Astrocyte (in vitro differentiated cells and primary cell): Measurements from ENCODE around the gene ADIG. TPM values are rescaled to one million over a fixed set of nuclear protein-coding genes. Genes with fewer than 3 reads are reported as not detected.
A peak's percentile ranks its signal among the peaks of the same experiment; 100 is the strongest.

Experiments used
- DNase-seq: peaks from one replicate; pipeline ENCODE4 v3.0.0-alpha.2; 2010; ENCODE audit warnings: low read depth
- FAIRE-seq: peaks from 2 replicates; lab custom pipeline; 2011; peaks lifted over from hg19 to GRCh38; lab: Jason Lieb, UNC
- H2AFZ ChIP-seq: 2 replicates; pipeline ENCODE4 v1.6.0; 2012; ENCODE audit warnings: low read depth, low read length, inconsistent platforms
- H3K27ac ChIP-seq: 2 replicates; pipeline ENCODE4 v1.5.1; 2011; ENCODE audit warnings: low read depth, low read length, inconsistent platforms
- H3K27me3 ChIP-seq: 2 replicates; pipeline ENCODE4 v1.6.0; 2011; ENCODE audit warnings: low read length, inconsistent platforms; ENCODE audit not compliant: insufficient read depth
- H3K36me3 ChIP-seq: 2 replicates; pipeline ENCODE4 v1.5.1; 2011; ENCODE audit warnings: low read length, inconsistent platforms; ENCODE audit not compliant: insufficient read depth
- H3K4me1 ChIP-seq: 2 replicates; pipeline ENCODE4 v1.5.1; 2011; ENCODE audit warnings: low read length, inconsistent platforms; ENCODE audit not compliant: insufficient read depth
- H3K4me2 ChIP-seq: 2 replicates; pipeline ENCODE4 v1.6.0; 2012; ENCODE audit warnings: low read length, inconsistent platforms
- H3K4me3 ChIP-seq: 2 replicates; pipeline ENCODE4 v1.5.1; 2011; ENCODE audit warnings: low read depth, mild to moderate bottlenecking, low read length, inconsistent platforms; ENCODE audit not compliant: insufficient read depth
- H3K79me2 ChIP-seq: 2 replicates; pipeline ENCODE4 v1.6.0; 2012; ENCODE audit warnings: mild to moderate bottlenecking, low read length, inconsistent platforms; ENCODE audit not compliant: insufficient read depth
- H3K9ac ChIP-seq: 2 replicates; pipeline ENCODE4 v1.6.0; 2012; ENCODE audit warnings: mild to moderate bottlenecking, low read length, inconsistent platforms
- H3K9me3 ChIP-seq: 2 replicates; pipeline ENCODE4 v1.5.1; 2012; ENCODE audit warnings: low read depth, mild to moderate bottlenecking, low read length, inconsistent platforms; ENCODE audit not compliant: insufficient read depth
- H4K20me1 ChIP-seq: 2 replicates; pipeline ENCODE4 v1.6.0; 2012; ENCODE audit warnings: low read length, inconsistent platforms; ENCODE audit not compliant: insufficient read depth
- H3K27ac Mint-ChIP-seq: one replicate; pipeline ENCODE4 v1.8.0; 2021; ENCODE audit warnings: mild to moderate bottlenecking, mixed read lengths; ENCODE audit not compliant: unreplicated experiment
- H3K27me3 Mint-ChIP-seq: one replicate; pipeline ENCODE4 v1.8.0; 2021; ENCODE audit warnings: low read depth, mixed read lengths; ENCODE audit not compliant: unreplicated experiment
- H3K36me3 Mint-ChIP-seq: one replicate; pipeline ENCODE4 v1.8.0; 2021; ENCODE audit warnings: low read depth, mixed read lengths; ENCODE audit not compliant: unreplicated experiment
- H3K4me1 Mint-ChIP-seq: one replicate; pipeline ENCODE4 v1.8.0; 2021; ENCODE audit warnings: low read depth, mixed read lengths; ENCODE audit not compliant: unreplicated experiment
- H3K4me3 Mint-ChIP-seq: one replicate; pipeline ENCODE4 v1.8.0; 2021; ENCODE audit warnings: mild to moderate bottlenecking, moderate library complexity, mixed read lengths; ENCODE audit not compliant: unreplicated experiment
- H3K9me3 Mint-ChIP-seq: one replicate; pipeline ENCODE4 v1.8.0; 2021; ENCODE audit warnings: mild to moderate bottlenecking, mixed read lengths; ENCODE audit not compliant: unreplicated experiment
- CTCF ChIP-seq: IDR thresholded peaks from 2 replicates; pipeline ENCODE4 v1.5.1; 2011; ENCODE audit warnings: low read depth, mild to moderate bottlenecking, inconsistent platforms, low read length, moderate library complexity; ENCODE audit not compliant: insufficient read depth
- EZH2 ChIP-seq: IDR thresholded peaks from 2 replicates; pipeline ENCODE4 v1.6.1; 2012; ENCODE audit warnings: mild to moderate bottlenecking, low read length, inconsistent platforms; ENCODE audit not compliant: insufficient read depth
- total RNA-seq: library from RNA; stranded (reverse); gene quantifications from 2 replicates; pipeline ENCODE4 v1.2.1, GENCODE V29; 2021

Gene ADIG
- total RNA-seq, 1 donor from 2014 or later: not detected

GRCh38 chr20:38629979-38630378 is 49.0 kb downstream of the ADIG start:
- Histone ChIP-seq H2AFZ (no peak overlapping the region), H3K4me3 (no peak overlapping the region), H3K27me3 (no peaks in the 10 kb centered on the region), H3K9ac (no peak overlapping the region), H3K79me2 (no peaks in the 10 kb centered on the region), H3K4me2 (no peak overlapping the region), H3K9me3 (no peaks in the 10 kb centered on the region), H3K36me3 (no peaks in the 10 kb centered on the region), H3K4me1 (no peaks in the 10 kb centered on the region), H3K27ac (no peak overlapping the region), H4K20me1 (no peaks in the 10 kb centered on the region)
- no peak for DNase-seq
- Mint-ChIP-seq H3K4me3 (no peak overlapping the region), H3K27me3 (peaks cover 7% of the 10 kb centered on the region), H3K9me3 (no peaks in the 10 kb centered on the region), H3K27ac (no peak overlapping the region), H3K36me3 (no peaks in the 10 kb centered on the region), H3K4me1 (peaks cover 5% of the 10 kb centered on the region)
- FAIRE-seq: no peak
- TF ChIP-seq CTCF: no peak

GRCh38 chr20:38630727-38631126 is 49.7 kb downstream of the ADIG start:
- no peak overlapping the region for H3K4me3 Mint-ChIP-seq

More at GRCh38 chr20:38630727-38631126, 49.7 kb downstream of the ADIG start:
- no peak overlapping the region for H3K4me3 ChIP-seq
- Mint-ChIP-seq H3K36me3 (no peaks in the 10 kb centered on the region), H3K27ac (peak overlapping the region; percentile 8), H3K4me1 (peaks cover 5% of the 10 kb centered on the region), H3K27me3 (peaks cover 7% of the 10 kb centered on the region), H3K9me3 (no peaks in the 10 kb centered on the region)
- no peaks in the 10 kb centered on the region for H4K20me1 ChIP-seq
- no peak overlapping the region for H3K27ac ChIP-seq
- DNase-seq (no peak), FAIRE-seq (no peak)
- no peaks in the 10 kb centered on the region for H3K79me2 ChIP-seq
- no peaks in the 10 kb centered on the region for H3K4me1 ChIP-seq
- H3K4me2 ChIP-seq: no peak overlapping the region
- H3K27me3 ChIP-seq: no peaks in the 10 kb centered on the region
- TF ChIP-seq EZH2 (no peak), CTCF (no peak)
- no peak overlapping the region for H3K9ac ChIP-seq
- H3K36me3 ChIP-seq: no peaks in the 10 kb centered on the region
- no peaks in the 10 kb centered on the region for H3K9me3 ChIP-seq
- H2AFZ ChIP-seq: no peak overlapping the region
